GM13977 (cell line): ENCODE measurements around the gene RETREG3.

Experiments used
- DNase-seq: peaks from one replicate; pipeline ENCODE4 v3.0.0; 2012; ENCODE audit warnings: low spot score
- in situ Hi-C: fragments of 300-500 bp; cut with MboI; formaldehyde crosslinking; loops from one replicate; pipeline ENCODE4 v1.12.0; 2022; ENCODE audit warnings: low sequenced_read_pairs, low pct_unique_long_range_greater_than_20kb, mixed read lengths, inconsistent platforms; ENCODE audit not compliant: unreplicated experiment
- TF ChIP-seq, protein P1 (sequence below): IDR thresholded peaks from 2 replicates; pipeline ENCODE4 v1.5.1; 2012; ENCODE audit warnings: mild to moderate bottlenecking, control low read depth; ENCODE audit not compliant: insufficient read depth; ENCODE audit errors: extremely low read depth, missing control alignments

The RETREG3 gene

DNA sequence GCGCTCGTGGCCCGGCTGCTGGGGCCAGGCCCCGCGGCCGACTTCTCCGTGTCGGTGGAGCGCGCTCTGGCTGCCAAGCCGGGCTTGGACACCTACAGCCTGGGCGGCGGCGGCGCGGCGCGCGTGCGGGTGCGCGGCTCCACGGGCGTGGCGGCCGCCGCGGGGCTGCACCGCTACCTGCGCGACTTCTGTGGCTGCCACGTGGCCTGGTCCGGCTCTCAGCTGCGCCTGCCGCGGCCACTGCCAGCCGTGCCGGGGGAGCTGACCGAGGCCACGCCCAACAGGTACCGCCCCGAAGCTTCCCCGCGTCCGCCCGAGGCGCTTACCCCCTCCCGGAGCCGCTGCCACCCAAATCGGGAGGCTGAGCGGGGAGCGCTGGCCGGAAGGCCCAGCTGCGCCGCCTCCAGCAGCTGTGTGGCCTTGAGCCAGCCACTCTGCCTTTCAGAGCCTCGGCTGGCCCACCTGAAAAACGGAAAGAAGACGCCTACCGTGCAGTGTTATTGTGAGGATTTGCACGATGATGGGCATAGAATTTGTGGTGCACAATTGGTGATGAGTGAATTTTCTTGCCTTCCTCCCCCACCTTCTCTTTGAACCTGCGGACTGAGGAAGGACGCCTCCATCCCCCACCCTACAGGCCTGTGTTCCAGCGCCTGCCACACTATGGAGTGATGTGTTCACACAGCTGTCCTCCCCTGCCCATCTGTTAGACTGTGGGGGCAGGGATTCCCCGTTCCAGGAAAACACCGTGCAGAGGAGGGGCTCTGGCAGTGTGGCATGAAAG lies 72.6 kb downstream of the RETREG3 start:
- in situ Hi-C loops: no loop called here
- peak; percentile 95 for DNase-seq
- TF ChIP-seq, protein P1, sequence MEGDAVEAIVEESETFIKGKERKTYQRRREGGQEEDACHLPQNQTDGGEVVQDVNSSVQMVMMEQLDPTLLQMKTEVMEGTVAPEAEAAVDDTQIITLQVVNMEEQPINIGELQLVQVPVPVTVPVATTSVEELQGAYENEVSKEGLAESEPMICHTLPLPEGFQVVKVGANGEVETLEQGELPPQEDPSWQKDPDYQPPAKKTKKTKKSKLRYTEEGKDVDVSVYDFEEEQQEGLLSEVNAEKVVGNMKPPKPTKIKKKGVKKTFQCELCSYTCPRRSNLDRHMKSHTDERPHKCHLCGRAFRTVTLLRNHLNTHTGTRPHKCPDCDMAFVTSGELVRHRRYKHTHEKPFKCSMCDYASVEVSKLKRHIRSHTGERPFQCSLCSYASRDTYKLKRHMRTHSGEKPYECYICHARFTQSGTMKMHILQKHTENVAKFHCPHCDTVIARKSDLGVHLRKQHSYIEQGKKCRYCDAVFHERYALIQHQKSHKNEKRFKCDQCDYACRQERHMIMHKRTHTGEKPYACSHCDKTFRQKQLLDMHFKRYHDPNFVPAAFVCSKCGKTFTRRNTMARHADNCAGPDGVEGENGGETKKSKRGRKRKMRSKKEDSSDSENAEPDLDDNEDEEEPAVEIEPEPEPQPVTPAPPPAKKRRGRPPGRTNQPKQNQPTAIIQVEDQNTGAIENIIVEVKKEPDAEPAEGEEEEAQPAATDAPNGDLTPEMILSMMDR: no peak

DNA sequence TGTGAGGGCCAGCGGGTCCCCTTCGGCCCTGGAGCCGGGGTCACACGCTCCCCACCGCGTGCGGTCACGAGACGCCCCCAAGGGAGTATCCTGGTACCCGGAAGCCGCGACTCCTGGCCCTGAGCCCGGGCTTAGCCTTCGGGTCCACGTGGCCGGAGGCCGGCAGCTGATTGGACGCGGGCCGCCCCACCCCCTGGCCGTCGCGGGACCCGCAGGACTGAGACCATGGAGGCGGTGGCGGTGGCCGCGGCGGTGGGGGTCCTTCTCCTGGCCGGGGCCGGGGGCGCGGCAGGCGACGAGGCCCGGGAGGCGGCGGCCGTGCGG lies 73.2 kb downstream of the RETREG3 start, which contains the start of gene NAGLU:
Gene NAGLU (plus strand): TSS at position 194 of the 324 bp plus-strand sequence. CDS start 32 bp downstream, at position 226.
- DNase-seq: peak; percentile 99
- in situ Hi-C loops: no loop called here
- TF ChIP-seq, protein P1: no peak

DNA sequence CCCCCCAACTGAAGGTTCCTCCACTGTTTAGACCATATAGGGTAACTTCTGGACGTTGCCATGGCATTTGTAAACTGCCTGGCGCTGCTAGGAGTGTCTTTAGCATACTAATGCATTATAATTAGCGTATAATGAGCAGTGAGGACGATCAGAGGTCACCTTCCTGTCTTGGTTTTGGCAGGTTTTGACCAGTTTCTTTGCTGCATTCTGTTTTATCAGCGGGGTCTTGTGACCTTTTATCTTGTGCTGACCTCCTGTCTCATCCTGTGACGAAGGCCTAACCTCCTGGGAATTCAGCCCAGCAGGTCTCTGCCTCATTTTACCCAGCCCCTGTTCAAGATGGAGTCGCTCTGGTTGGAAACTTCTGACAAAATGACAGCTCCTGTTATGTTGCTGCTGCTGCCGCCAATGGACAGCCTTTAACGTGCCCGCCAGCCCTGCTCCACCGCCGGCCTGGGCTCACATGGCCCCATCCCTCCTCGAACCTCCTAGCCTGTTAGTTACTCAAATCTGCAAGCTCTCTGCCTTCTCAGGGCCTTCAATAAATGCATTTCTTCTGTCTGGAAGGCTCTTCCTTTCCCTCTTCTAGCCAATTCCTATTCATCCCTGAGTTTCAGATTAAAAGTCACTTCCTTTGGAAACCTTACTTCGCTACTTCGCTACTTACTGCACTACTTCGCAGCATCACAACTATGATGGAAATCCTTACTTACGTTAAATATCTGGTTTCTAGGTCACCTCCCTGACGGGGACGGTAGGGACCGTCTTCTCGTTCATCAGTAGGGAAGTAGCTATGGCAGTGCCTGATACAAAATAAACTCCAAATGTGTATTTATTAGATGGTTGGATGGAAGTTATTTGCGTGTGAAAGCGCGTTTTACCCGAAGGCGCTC lies 73.8 kb downstream of the RETREG3 start:
- no peak for DNase-seq
- in situ Hi-C loops: no loop called here
- TF ChIP-seq, protein P1: no peak

DNA sequence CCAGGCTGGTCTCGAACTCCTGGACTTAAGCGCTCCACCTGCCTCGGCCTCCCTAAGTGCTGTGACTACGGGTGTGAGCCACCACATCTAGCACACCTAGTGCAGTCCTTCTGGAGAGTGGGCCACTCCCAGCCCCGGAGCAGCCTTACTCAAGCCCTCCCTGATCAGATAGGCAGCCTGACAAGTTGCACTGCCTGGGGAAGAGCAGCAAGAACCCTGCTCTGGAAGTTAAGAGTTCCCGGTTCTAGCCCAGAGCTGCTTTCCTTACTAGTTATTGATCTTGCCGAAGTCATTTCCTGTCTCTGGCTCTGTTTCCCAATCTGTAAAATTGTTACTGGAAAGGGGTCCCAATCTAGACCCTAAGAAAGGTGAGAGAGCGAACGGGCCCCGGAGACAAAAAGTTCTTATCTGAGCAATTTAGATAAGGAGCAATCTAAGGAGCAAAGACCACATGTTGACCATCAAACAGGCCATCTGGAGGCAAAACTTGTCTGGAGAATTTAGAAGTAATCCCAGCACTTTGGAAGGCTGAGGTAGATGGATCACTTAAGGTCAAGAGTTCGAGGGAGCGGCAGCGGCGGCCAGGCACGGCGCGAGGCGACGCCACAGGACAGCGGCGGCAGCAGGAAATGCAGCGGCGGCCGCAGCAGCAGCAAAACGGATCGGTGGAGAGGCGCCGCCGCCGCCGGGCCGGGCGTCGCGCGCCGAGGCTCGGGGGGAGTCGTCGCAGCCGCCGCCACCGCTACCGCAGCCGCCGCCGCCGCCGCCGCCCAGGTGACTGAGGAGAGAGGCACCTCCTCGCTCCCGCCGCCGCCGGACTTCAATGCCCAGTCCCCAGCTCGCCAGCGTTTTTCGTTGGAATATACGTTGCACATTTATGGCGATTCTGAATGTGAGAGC lies 77.5 kb downstream of the RETREG3 start:
- TF ChIP-seq, protein P1: peak; percentile 41
- in situ Hi-C loops: no loop called here
- peak; percentile 68 for DNase-seq

DNA sequence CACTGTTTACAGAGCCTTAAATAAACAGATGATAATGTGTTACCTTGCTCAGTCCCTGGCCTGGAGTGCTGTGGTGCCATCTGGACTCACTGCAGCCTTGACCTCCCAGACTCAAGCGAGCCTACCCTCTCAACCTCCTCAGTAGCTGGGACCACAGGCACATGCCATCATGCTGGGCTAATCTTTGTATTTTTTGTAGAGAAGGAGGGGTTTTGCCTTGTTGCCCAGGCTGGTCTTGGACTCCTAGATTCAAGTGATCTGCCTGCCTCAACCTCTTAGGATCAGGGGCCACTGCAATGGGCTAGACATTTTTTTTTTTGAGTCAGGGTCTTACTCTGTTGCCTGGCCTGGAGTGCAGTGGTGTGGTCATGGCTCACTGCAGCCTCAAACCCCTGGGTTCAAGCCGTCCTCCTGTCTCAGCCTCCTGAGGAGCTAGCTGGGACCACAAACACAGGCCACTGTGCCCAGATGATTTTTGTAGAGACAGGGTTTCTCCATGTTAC lies 78.2 kb downstream of the RETREG3 start:
- in situ Hi-C loops: no loop called here
- TF ChIP-seq, protein P1: no peak
- DNase-seq: no peak
